ENCODE measurements around the gene BTBD7.

BTBD7 gene

GRCh38 chr14:93329965-93330608, 2.7 kb downstream of the BTBD7 start:
- peak; percentile 69 for FAIRE-seq

GRCh38 chr14:93328546-93328945, 4.3 kb downstream of the BTBD7 start:
- DNase-seq (ENCODE audit: insufficient read length, low spot score) (no peak), FAIRE-seq (no peak)

More at GRCh38 chr14:93329965-93330608, 2.7 kb downstream of the BTBD7 start:
- DNase-seq (ENCODE audit: insufficient read length, low spot score): no peak

- FAIRE-seq: no peak
- no peak for DNase-seq (ENCODE audit: insufficient read length, low spot score)
Measured at GRCh38 chr14:93326196-93326595, 6.6 kb downstream of the BTBD7 start.

- peak; percentile 58 for FAIRE-seq
- DNase-seq (ENCODE audit: insufficient read length, low spot score): no peak
Measured at GRCh38 chr14:93323600-93324174, 9.1 kb downstream of the BTBD7 start.

GRCh38 chr14:93322929-93323599, 9.8 kb downstream of the BTBD7 start:
- DNase-seq (ENCODE audit: insufficient read length, low spot score) (no peak), FAIRE-seq (peak; percentile 42)

- no peak for FAIRE-seq
Measured at GRCh38 chr14:93320489-93320888, 12.3 kb downstream of the BTBD7 start.

GRCh38 chr14:93319958-93320357, 12.9 kb downstream of the BTBD7 start:
- DNase-seq (ENCODE audit: insufficient read length, low spot score): no peak
- FAIRE-seq: peak; percentile 86

More at GRCh38 chr14:93320489-93320888, 12.3 kb downstream of the BTBD7 start:
- no peak for DNase-seq (ENCODE audit: insufficient read length, low spot score)

GRCh38 chr14:93319494-93319893, 13.3 kb downstream of the BTBD7 start:
- no peak for DNase-seq (ENCODE audit: insufficient read length, low spot score)

GRCh38 chr14:93318927-93319326, 13.9 kb downstream of the BTBD7 start:
- DNase-seq (ENCODE audit: insufficient read length, low spot score): no peak
- no peak for FAIRE-seq

More at GRCh38 chr14:93319494-93319893, 13.3 kb downstream of the BTBD7 start:
- peak; percentile 64 for FAIRE-seq

- DNase-seq (ENCODE audit: insufficient read length, low spot score) (no peak), FAIRE-seq (no peak)
Measured at GRCh38 chr14:93317875-93318807, 14.7 kb downstream of the BTBD7 start.

GRCh38 chr14:93317210-93317874, 15.5 kb downstream of the BTBD7 start:
- DNase-seq (ENCODE audit: insufficient read length, low spot score) (no peak), FAIRE-seq (no peak)

- FAIRE-seq: peak; percentile 57
Measured at GRCh38 chr14:93316716-93317115, 16.1 kb downstream of the BTBD7 start.

GRCh38 chr14:93315575-93315974, 17.3 kb downstream of the BTBD7 start:
- DNase-seq (ENCODE audit: insufficient read length, low spot score): no peak

More at GRCh38 chr14:93316716-93317115, 16.1 kb downstream of the BTBD7 start:
- no peak for DNase-seq (ENCODE audit: insufficient read length, low spot score)

GRCh38 chr14:93311082-93311481, 21.8 kb downstream of the BTBD7 start:
- no peak for DNase-seq (ENCODE audit: insufficient read length, low spot score)
- FAIRE-seq: peak; percentile 8

More at GRCh38 chr14:93315575-93315974, 17.3 kb downstream of the BTBD7 start:
- FAIRE-seq: no peak

- no peak for DNase-seq (ENCODE audit: insufficient read length, low spot score)
- no peak for FAIRE-seq
Measured at GRCh38 chr14:93309427-93309966, 23.3 kb downstream of the BTBD7 start.

- no peak for FAIRE-seq
- no peak for DNase-seq (ENCODE audit: insufficient read length, low spot score)
Measured at GRCh38 chr14:93308686-93309345, 24.0 kb downstream of the BTBD7 start.

- no peak for FAIRE-seq
- no peak for DNase-seq (ENCODE audit: insufficient read length, low spot score)
Measured at GRCh38 chr14:93306812-93307211, 26.0 kb downstream of the BTBD7 start.

GRCh38 chr14:93305725-93306418, 27.0 kb downstream of the BTBD7 start:
- DNase-seq (ENCODE audit: insufficient read length, low spot score) (no peak), FAIRE-seq (no peak)

- FAIRE-seq: no peak
- DNase-seq (ENCODE audit: insufficient read length, low spot score): no peak
Measured at GRCh38 chr14:93304771-93305170, 28.1 kb downstream of the BTBD7 start.

Measured in GM19239 (cell line).